Breast epithelium (tissue), 4 donors: Measurements from ENCODE around the gene C19orf85. TPM values are rescaled to one million over a fixed set of nuclear protein-coding genes. Genes with fewer than 3 reads are reported as not detected.

Source experiments
- DNase-seq, 2 donors: peaks; one replicate each; pipeline ENCODE4 v3.0.0-alpha.2; 2019; ENCODE audit warnings: low spot score in 2 of 2
- H3K27ac ChIP-seq, 2 donors: fragments of 200-600 bp; sonication (generic) in 1 of 2; one replicate each; pipeline ENCODE4 v1.5.1; 2016 to 2019; ENCODE audit warnings: mild to moderate bottlenecking in 1 of 2
- H3K27me3 ChIP-seq, 2 donors: fragments of 200-600 bp; sonication (generic) in 1 of 2; one replicate each; pipeline versions ENCODE4 v1.5.1 to v1.6.0; 2017 to 2019; ENCODE audit warnings: control low read depth in 1 of 2, mild to moderate bottlenecking in 1 of 2
- H3K36me3 ChIP-seq: fragments of 200-600 bp; one replicate; pipeline ENCODE4 v1.5.1; 2019
- H3K4me1 ChIP-seq, 2 donors: fragments of 200-600 bp; sonication (generic); one replicate each; pipeline ENCODE4 v1.5.1; 2016 to 2019; ENCODE audit warnings: control low read depth in 1 of 2
- H3K4me3 ChIP-seq, 3 donors: fragments of 200-600 bp; sonication (generic); 1 replicate in 2 of 3; 2 replicates in 1 of 3; pipeline ENCODE4 v1.5.1; 2016 to 2019; ENCODE audit warnings: mild to moderate bottlenecking in 3 of 3, moderate library complexity in 2 of 3
- H3K9me3 ChIP-seq, 2 donors: fragments of 200-600 bp; sonication (generic) in 1 of 2; one replicate each; pipeline ENCODE4 v1.5.1; 2016 to 2019; ENCODE audit warnings: control low read depth in 1 of 2
- POLR2A ChIP-seq: fragments of 450-650 bp; IDR thresholded peaks from one replicate; pipeline ENCODE4 v1.6.1; 2016; ENCODE audit warnings: antibody characterized with exemption, mild to moderate bottlenecking, moderate library complexity
- POLR2AphosphoS5 ChIP-seq, 3 donors: sonication (generic); formaldehyde crosslinking; IDR thresholded peaks; one replicate each; pipeline ENCODE4 v1.6.1; 2017; ENCODE audit warnings: antibody characterized with exemption in 3 of 3
- intact Hi-C: fragments of 100-400 bp; cut with DNase I; formaldehyde crosslinking; loops from one replicate; pipeline ENCODE4 v1.15.1; 2023; ENCODE audit warnings: low total_unique reads
- total RNA-seq, 3 donors: library from RNA; depleted of rRNA; stranded (reverse); fragments of >200 nt; gene quantifications; one replicate each; pipeline ENCODE4 v1.1.0, GENCODE V29; 2016
- TF ChIP-seq, protein P1 (sequence below), 3 donors: fragments of 450-650 bp; IDR thresholded peaks; one replicate each; pipeline ENCODE4 v1.5.1; 2016 to 2017; ENCODE audit warnings: antibody characterized with exemption in 3 of 3, mild to moderate bottlenecking in 3 of 3, moderate library complexity in 3 of 3

Gene C19orf85
- total RNA-seq, 3 donors from 2014 or later, result not detected

DNA sequence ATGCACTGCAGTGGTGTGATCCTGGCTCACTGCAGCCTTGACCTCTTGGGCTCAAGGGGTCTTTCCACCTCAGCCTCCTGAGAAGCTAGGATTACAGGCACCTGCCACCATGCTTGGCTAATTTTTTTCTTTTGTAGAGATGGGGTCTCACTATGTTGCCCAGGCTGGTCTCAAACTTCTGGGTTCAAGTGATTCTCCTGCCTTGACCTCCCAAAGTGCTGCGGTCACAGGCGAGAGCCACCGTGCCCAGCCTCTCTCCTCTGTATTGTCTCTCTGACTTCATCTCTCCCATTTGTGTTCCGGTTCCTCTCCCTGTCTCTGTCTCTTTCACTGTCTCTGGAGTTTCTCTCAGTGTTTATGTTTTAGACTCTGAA lies 1.7 kb upstream of the C19orf85 start:
- Histone ChIP-seq H3K36me3 (no peaks in the 10 kb centered on the region), H3K9me3 (no peaks in the 10 kb centered on the region), H3K27me3 (no peaks in the 10 kb centered on the region), H3K4me3 (no peak overlapping the region), H3K4me1 (no peaks in the 10 kb centered on the region), H3K27ac (no peak overlapping the region)
- no peak for DNase-seq
- intact Hi-C loops, result no loop called here
- no peak for TF ChIP-seq POLR2A
- TF ChIP-seq POLR2AphosphoS5 (IDR thresholded peaks at IDR 0.05), result no peak
- TF ChIP-seq, protein P1, sequence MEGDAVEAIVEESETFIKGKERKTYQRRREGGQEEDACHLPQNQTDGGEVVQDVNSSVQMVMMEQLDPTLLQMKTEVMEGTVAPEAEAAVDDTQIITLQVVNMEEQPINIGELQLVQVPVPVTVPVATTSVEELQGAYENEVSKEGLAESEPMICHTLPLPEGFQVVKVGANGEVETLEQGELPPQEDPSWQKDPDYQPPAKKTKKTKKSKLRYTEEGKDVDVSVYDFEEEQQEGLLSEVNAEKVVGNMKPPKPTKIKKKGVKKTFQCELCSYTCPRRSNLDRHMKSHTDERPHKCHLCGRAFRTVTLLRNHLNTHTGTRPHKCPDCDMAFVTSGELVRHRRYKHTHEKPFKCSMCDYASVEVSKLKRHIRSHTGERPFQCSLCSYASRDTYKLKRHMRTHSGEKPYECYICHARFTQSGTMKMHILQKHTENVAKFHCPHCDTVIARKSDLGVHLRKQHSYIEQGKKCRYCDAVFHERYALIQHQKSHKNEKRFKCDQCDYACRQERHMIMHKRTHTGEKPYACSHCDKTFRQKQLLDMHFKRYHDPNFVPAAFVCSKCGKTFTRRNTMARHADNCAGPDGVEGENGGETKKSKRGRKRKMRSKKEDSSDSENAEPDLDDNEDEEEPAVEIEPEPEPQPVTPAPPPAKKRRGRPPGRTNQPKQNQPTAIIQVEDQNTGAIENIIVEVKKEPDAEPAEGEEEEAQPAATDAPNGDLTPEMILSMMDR (IDR thresholded peaks at IDR 0.05), result no peak

- intact Hi-C loops, result no loop called here
- TF ChIP-seq POLR2AphosphoS5 (IDR thresholded peaks at IDR 0.05), result no peak
- H3K4me3 ChIP-seq, result no peak overlapping the region
- no peak for DNase-seq
- H3K36me3 ChIP-seq, result no peaks in the 10 kb centered on the region
- no peak overlapping the region for H3K27ac ChIP-seq
- H3K9me3 ChIP-seq, result no peaks in the 10 kb centered on the region
- no peaks in the 10 kb centered on the region for H3K27me3 ChIP-seq
- H3K4me1 ChIP-seq, result no peaks in the 10 kb centered on the region
Observed at GRCh38 chr19:55465460-55466240, 1.1 kb upstream of the C19orf85 start.

GRCh38 chr19:55464039-55464661 lies 401 bp downstream of the C19orf85 start:
- H3K9me3 ChIP-seq, result no peaks in the 10 kb centered on the region
- no peaks in the 10 kb centered on the region for H3K36me3 ChIP-seq
- peaks cover 0 to 4% of the 10 kb centered on the region in 2 donors for H3K4me1 ChIP-seq
- intact Hi-C loops, result no loop called here
- no peaks in the 10 kb centered on the region for H3K27me3 ChIP-seq
- no peak overlapping the region for H3K4me3 ChIP-seq
- no peak for DNase-seq
- TF ChIP-seq, protein P1 (IDR thresholded peaks at IDR 0.05), result no peak
- TF ChIP-seq POLR2A, result no peak
- no peak for TF ChIP-seq POLR2AphosphoS5 (IDR thresholded peaks at IDR 0.05)
- no peak overlapping the region for H3K27ac ChIP-seq

DNA sequence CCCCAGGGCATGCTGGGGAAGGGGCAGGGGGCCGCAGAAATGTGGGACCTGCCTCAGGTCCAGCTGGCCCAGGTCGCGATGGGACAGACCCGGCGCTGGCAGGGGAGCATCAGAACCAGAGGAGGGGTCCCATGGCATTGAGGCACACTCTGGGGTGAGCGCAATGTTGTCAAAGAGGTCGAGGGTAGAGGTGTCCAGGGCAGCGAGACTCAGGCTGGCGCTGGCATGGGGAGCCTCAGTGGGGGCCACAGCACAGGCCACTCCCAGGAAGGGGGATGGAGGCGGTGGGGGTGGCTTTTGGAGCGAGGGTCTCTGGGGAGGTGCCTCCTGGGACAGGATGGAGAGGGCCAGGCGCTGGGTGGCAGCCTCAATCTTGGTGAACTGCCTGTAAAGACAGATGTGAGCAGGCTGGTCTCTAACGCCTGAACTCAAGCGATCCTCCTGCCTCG lies 944 bp downstream of the C19orf85 start:
- TF ChIP-seq, protein P1 (IDR thresholded peaks at IDR 0.05), result no peak
- TF ChIP-seq POLR2AphosphoS5 (IDR thresholded peaks at IDR 0.05), result no peak
- TF ChIP-seq POLR2A, result no peak
- no peaks in the 10 kb centered on the region for H3K9me3 ChIP-seq
- intact Hi-C loops, result no loop called here
- H3K36me3 ChIP-seq, result no peaks in the 10 kb centered on the region
- H3K27me3 ChIP-seq, result no peaks in the 10 kb centered on the region
- no peak overlapping the region for H3K4me3 ChIP-seq
- no peak for DNase-seq
- H3K4me1 ChIP-seq, result peaks cover 0 to 4% of the 10 kb centered on the region in 2 donors
- H3K27ac ChIP-seq, result no peak overlapping the region

GRCh38 chr19:55462722-55463121 lies 1.8 kb downstream of the C19orf85 start:
- no peaks in the 10 kb centered on the region for H3K36me3 ChIP-seq
- no peaks in the 10 kb centered on the region for H3K9me3 ChIP-seq
- intact Hi-C loops, result no loop called here
- no peak for DNase-seq
- H3K27me3 ChIP-seq, result no peaks in the 10 kb centered on the region
- H3K27ac ChIP-seq, result no peak overlapping the region
- H3K4me3 ChIP-seq, result no peak overlapping the region
- H3K4me1 ChIP-seq, result peaks cover 0 to 4% of the 10 kb centered on the region in 2 donors
- TF ChIP-seq, protein P1 (IDR thresholded peaks at IDR 0.05), result no peak
- TF ChIP-seq POLR2AphosphoS5 (IDR thresholded peaks at IDR 0.05), result no peak
- TF ChIP-seq POLR2A, result no peak
